Measurements from ENCODE around the gene ALDH4A1.

DNA sequence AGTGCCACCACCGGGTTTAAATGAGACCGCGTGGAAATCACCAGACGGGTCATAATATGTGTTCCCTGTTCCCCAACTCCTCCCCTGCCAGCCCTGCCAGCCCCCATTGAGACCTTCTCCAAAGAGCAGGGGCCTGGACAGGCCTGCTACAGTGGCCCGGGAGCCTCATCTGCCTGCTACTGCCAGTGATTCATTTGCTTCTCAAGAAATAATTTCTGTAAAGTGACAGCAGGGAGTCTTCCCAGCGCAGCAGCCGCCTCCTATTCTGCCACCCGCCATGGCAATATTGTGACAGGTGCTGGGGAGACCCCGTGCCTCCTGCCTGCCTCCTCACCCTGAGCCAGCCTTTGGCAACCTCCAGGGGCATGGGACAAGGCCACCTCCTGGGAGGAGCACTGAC, 45.2 kb upstream of the ALDH4A1 start:
- TF ChIP-seq, protein P1, sequence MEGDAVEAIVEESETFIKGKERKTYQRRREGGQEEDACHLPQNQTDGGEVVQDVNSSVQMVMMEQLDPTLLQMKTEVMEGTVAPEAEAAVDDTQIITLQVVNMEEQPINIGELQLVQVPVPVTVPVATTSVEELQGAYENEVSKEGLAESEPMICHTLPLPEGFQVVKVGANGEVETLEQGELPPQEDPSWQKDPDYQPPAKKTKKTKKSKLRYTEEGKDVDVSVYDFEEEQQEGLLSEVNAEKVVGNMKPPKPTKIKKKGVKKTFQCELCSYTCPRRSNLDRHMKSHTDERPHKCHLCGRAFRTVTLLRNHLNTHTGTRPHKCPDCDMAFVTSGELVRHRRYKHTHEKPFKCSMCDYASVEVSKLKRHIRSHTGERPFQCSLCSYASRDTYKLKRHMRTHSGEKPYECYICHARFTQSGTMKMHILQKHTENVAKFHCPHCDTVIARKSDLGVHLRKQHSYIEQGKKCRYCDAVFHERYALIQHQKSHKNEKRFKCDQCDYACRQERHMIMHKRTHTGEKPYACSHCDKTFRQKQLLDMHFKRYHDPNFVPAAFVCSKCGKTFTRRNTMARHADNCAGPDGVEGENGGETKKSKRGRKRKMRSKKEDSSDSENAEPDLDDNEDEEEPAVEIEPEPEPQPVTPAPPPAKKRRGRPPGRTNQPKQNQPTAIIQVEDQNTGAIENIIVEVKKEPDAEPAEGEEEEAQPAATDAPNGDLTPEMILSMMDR (IDR thresholded peaks at IDR 0.05; ENCODE audit: low read depth, low read length, missing input control) = no peak
- TF ChIP-seq GABPA (IDR thresholded peaks at IDR 0.05 in 1 of 2, conservative IDR thresholded peaks at IDR 0.05 in 1 of 2) (no peak), YY1 (IDR thresholded peaks at IDR 0.05) (no peak), RAD21 (IDR thresholded peaks at IDR 0.05) (no peak), EGR1 (IDR thresholded peaks at IDR 0.05; ENCODE audit: low read depth in 2 of 2) (no peak), ATF3 (IDR thresholded peaks at IDR 0.05) (no peak), NR2F2 (IDR thresholded peaks at IDR 0.05) (no peak)
- TF ChIP-seq, protein P2, sequence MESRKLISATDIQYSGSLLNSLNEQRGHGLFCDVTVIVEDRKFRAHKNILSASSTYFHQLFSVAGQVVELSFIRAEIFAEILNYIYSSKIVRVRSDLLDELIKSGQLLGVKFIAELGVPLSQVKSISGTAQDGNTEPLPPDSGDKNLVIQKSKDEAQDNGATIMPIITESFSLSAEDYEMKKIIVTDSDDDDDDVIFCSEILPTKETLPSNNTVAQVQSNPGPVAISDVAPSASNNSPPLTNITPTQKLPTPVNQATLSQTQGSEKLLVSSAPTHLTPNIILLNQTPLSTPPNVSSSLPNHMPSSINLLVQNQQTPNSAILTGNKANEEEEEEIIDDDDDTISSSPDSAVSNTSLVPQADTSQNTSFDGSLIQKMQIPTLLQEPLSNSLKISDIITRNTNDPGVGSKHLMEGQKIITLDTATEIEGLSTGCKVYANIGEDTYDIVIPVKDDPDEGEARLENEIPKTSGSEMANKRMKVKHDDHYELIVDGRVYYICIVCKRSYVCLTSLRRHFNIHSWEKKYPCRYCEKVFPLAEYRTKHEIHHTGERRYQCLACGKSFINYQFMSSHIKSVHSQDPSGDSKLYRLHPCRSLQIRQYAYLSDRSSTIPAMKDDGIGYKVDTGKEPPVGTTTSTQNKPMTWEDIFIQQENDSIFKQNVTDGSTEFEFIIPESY (IDR thresholded peaks at IDR 0.05) = no peak
- TF ChIP-seq, protein P3, sequence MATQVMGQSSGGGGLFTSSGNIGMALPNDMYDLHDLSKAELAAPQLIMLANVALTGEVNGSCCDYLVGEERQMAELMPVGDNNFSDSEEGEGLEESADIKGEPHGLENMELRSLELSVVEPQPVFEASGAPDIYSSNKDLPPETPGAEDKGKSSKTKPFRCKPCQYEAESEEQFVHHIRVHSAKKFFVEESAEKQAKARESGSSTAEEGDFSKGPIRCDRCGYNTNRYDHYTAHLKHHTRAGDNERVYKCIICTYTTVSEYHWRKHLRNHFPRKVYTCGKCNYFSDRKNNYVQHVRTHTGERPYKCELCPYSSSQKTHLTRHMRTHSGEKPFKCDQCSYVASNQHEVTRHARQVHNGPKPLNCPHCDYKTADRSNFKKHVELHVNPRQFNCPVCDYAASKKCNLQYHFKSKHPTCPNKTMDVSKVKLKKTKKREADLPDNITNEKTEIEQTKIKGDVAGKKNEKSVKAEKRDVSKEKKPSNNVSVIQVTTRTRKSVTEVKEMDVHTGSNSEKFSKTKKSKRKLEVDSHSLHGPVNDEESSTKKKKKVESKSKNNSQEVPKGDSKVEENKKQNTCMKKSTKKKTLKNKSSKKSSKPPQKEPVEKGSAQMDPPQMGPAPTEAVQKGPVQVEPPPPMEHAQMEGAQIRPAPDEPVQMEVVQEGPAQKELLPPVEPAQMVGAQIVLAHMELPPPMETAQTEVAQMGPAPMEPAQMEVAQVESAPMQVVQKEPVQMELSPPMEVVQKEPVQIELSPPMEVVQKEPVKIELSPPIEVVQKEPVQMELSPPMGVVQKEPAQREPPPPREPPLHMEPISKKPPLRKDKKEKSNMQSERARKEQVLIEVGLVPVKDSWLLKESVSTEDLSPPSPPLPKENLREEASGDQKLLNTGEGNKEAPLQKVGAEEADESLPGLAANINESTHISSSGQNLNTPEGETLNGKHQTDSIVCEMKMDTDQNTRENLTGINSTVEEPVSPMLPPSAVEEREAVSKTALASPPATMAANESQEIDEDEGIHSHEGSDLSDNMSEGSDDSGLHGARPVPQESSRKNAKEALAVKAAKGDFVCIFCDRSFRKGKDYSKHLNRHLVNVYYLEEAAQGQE (IDR thresholded peaks at IDR 0.05) = no peak
- TF ChIP-seq, protein P4, sequence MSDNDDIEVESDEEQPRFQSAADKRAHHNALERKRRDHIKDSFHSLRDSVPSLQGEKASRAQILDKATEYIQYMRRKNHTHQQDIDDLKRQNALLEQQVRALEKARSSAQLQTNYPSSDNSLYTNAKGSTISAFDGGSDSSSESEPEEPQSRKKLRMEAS (IDR thresholded peaks at IDR 0.05) = no peak

Data from liver (tissue), 3 donors.